B cell (primary cell): Measurements from ENCODE around the gene SOCS3. TPM values are rescaled to one million over a fixed set of nuclear protein-coding genes. Genes with fewer than 3 reads are reported as not detected.
"Not testable (repeated sequence)": the region's sequence is repeated elsewhere in the genome, so short reads cannot be mapped to it uniquely, and the experiment has no call there.

Experiments used
- ATAC-seq: fragments of 200-7000 bp; cut with Tn5 transposase; one replicate; pipeline ENCODE4 v1.10.0; 2021; ENCODE audit warnings: low read depth, mild to moderate bottlenecking, moderate number of reproducible peaks, moderate library complexity
- CTCF ChIA-PET: fragments of 350-600 bp; sonication (Branson Sonifier 250); formaldehyde crosslinking; loops from one replicate; lab custom pipeline; 2021; ENCODE audit warnings: antibody characterized with exemption, inconsistent platforms; lab: Charles Lee
- POLR2A ChIA-PET: fragments of 350-600 bp; sonication (Branson Sonifier 250); formaldehyde crosslinking; loops from one replicate; lab custom pipeline; 2021; ENCODE audit warnings: antibody characterized with exemption; lab: Charles Lee
- DNase-seq: peaks from one replicate; pipeline ENCODE4 v3.0.0; 2013
- H2AFZ ChIP-seq: 2 replicates; pipeline ENCODE4 v1.6.1; 2012; ENCODE audit warnings: mild to moderate bottlenecking, low read depth, low read length; ENCODE audit not compliant: insufficient read depth, poor library complexity, severe bottlenecking
- H3K27ac ChIP-seq, 2 donors: 1 replicate in 1 of 2; 2 replicates in 1 of 2; pipeline ENCODE4 v1.5.1; 2012 to 2013; ENCODE audit warnings: low read length in 2 of 2, mild to moderate bottlenecking in 2 of 2, moderate library complexity in 1 of 2
- H3K27me3 ChIP-seq, 4 experiments: fragments of 200-600 bp in 1 of 4; sonication (generic) in 1 of 4; replicated peaks in 1 of 4; 1 replicate in 2 of 4; 2 replicates in 2 of 4; pipeline versions ENCODE4 v1.6.1 to v1.7.0; 2013 to 2016; ENCODE audit warnings: low read length in 3 of 4, mild to moderate bottlenecking in 2 of 4, mixed read lengths in 1 of 4, moderate library complexity in 1 of 4; ENCODE audit not compliant: insufficient read depth in 4 of 4, control insufficient read depth in 3 of 4; ENCODE audit errors: control extremely low read depth in 1 of 4
- H3K36me3 ChIP-seq, 2 experiments: replicated peaks in 1 of 2; 1 replicate in 1 of 2; 2 replicates in 1 of 2; pipeline versions ENCODE4 v1.6.1 to v1.7.1; 2013; ENCODE audit warnings: low read length in 1 of 2; ENCODE audit not compliant: insufficient read depth in 2 of 2, control insufficient read depth in 1 of 2; ENCODE audit errors: control extremely low read depth in 1 of 2, extremely low read depth in 1 of 2
- H3K4me1 ChIP-seq, 2 donors: fragments of 200-600 bp in 1 of 2; sonication (generic) in 1 of 2; 1 replicate in 1 of 2; 2 replicates in 1 of 2; pipeline versions ENCODE4 v1.5.1 to v1.6.1; 2013 to 2017; ENCODE audit warnings: low read length in 2 of 2; ENCODE audit not compliant: control insufficient read depth in 2 of 2, insufficient read depth in 2 of 2
- H3K4me2 ChIP-seq: replicated peaks from 2 replicates; pipeline ENCODE3; 2012; ENCODE audit warnings: mild to moderate bottlenecking, low read depth, low read length; ENCODE audit not compliant: poor library complexity, severe bottlenecking
- H3K4me3 ChIP-seq, 5 experiments: fragments of 200-600 bp in 1 of 5; sonication (generic) in 1 of 5; 1 replicate in 3 of 5; 2 replicates in 2 of 5; pipeline versions ENCODE4 v1.5.1 to v1.7.0; 2011 to 2016; ENCODE audit warnings: low read length in 4 of 5, mild to moderate bottlenecking in 4 of 5, low read depth in 2 of 5, control low read depth in 1 of 5, moderate library complexity in 1 of 5; ENCODE audit not compliant: insufficient read depth in 1 of 5; ENCODE audit errors: control extremely low read depth in 1 of 5, extremely low read depth in 1 of 5
- H3K79me2 ChIP-seq: fragments of 200-600 bp; sonication (generic); one replicate; pipeline ENCODE4 v1.6.0; 2016; ENCODE audit warnings: low read length; ENCODE audit not compliant: control insufficient read depth, insufficient read depth
- H3K9ac ChIP-seq: fragments of 200-600 bp; sonication (generic); 2 replicates; pipeline ENCODE4 v1.6.1; 2017; ENCODE audit warnings: mild to moderate bottlenecking, low read length, moderate library complexity
- H3K9me3 ChIP-seq, 3 donors: one replicate each; pipeline versions ENCODE4 v1.6.1 to v1.7.1; 2013; ENCODE audit warnings: low read length in 2 of 3; ENCODE audit not compliant: control insufficient read depth in 2 of 3, insufficient read depth in 1 of 3; ENCODE audit errors: control extremely low read depth in 1 of 3
- H4K20me1 ChIP-seq: 2 replicates; pipeline ENCODE4 v1.6.0; 2012; ENCODE audit warnings: mild to moderate bottlenecking, low read length; ENCODE audit not compliant: insufficient read depth, control insufficient read depth, poor library complexity, severe bottlenecking
- H3K27ac Mint-ChIP-seq: one replicate; pipeline ENCODE4 v1.8.0; 2021; ENCODE audit warnings: mixed read lengths
- H3K27me3 Mint-ChIP-seq: one replicate; pipeline ENCODE4 v1.8.0; 2021; ENCODE audit warnings: mixed read lengths
- H3K4me1 Mint-ChIP-seq: one replicate; pipeline ENCODE4 v1.8.0; 2021; ENCODE audit warnings: mixed read lengths
- H3K4me3 Mint-ChIP-seq: one replicate; pipeline ENCODE4 v1.8.0; 2021; ENCODE audit warnings: mixed read lengths
- H3K9me3 Mint-ChIP-seq: one replicate; pipeline ENCODE4 v1.8.0; 2022; ENCODE audit warnings: mixed read lengths; ENCODE audit not compliant: insufficient read depth
- CTCF ChIP-seq: fragments of 200-600 bp; IDR thresholded peaks from one replicate; pipeline ENCODE4 v1.8.0; 2022; ENCODE audit warnings: antibody characterized with exemption, mild to moderate bottlenecking
- EZH2 ChIP-seq: IDR thresholded peaks from 2 replicates; pipeline ENCODE4 v1.6.1; 2012; ENCODE audit warnings: borderline replicate concordance, low read depth, mild to moderate bottlenecking, moderate library complexity, low read length; ENCODE audit not compliant: insufficient read depth, poor library complexity, severe bottlenecking
- WGBS: methylation state at CpG from one replicate; pipeline ENCODE4 v1.1.5; 2013; ENCODE audit warnings: missing lambda C conversion rate; ENCODE audit not compliant: insufficient coverage; 5-methylcytosine and 5-hydroxymethylcytosine counted together
- intact Hi-C: fragments of 100-400 bp; cut with micrococcal nuclease; formaldehyde crosslinking; loops from one replicate; pipeline ENCODE4 v1.10.0; 2022
- polyA plus RNA-seq: library from polyadenylated mRNA; depleted of rRNA; stranded (reverse); fragments of >200 nt; gene quantifications from 2 replicates; pipeline ENCODE4 v1.2.3, GENCODE V29; 2012
- total RNA-seq, 2 donors: library from RNA; stranded (reverse); fragments of 120-200 nt in 1 of 2; gene quantifications; 1 replicate in 1 of 2; 2 replicates in 1 of 2; pipeline versions ENCODE4 v1.2.3 to v1.2.4, GENCODE V29; 2013 to 2022

SOCS3 gene
- total and polyA plus RNA-seq, 2 donors (not counting 1 experiment from before 2014, with no cell fraction given), result 41.8 to 67.6 TPM

- no CpG with 5 or more reads among the region's 11 CpGs for WGBS
- Mint-ChIP-seq H3K4me3 (no peak overlapping the region), H3K27ac (no peak overlapping the region), H3K27me3 (no peaks in the 10 kb centered on the region), H3K4me1 (peaks cover 42% of the 10 kb centered on the region), H3K9me3 (no peaks in the 10 kb centered on the region)
- DNase-seq, result no peak
- intact Hi-C loops, result loop anchor here (5.0 kb wide), 1 partner anchor 203 kb away; the partner anchor contains the start of gene TMC8
- H3K9ac ChIP-seq, result no peak overlapping the region
- no peaks in the 10 kb centered on the region for H3K36me3 ChIP-seq
- H2AFZ ChIP-seq, result no peak overlapping the region
- no peaks in the 10 kb centered on the region for H3K79me2 ChIP-seq
- peaks cover 38% of the 10 kb centered on the region in 2 donors for H3K4me1 ChIP-seq
- peaks cover 0 to 4% (median 0%) of the 10 kb centered on the region in 3 donors for H3K9me3 ChIP-seq
- H4K20me1 ChIP-seq, result no peaks in the 10 kb centered on the region
- H3K4me3 ChIP-seq, result no peak overlapping the region
- ATAC-seq, result no peak
- H3K27me3 ChIP-seq, result no peaks in the 10 kb centered on the region
- CTCF ChIA-PET, result interaction anchor here (0.5 to 14.5 kb wide), 4 partner anchors 24 to 282 kb away, joined by 3 to 171 read pairs (median 3); partner anchors contain the start of gene SOCS3
- H3K4me2 ChIP-seq, result no peak overlapping the region
- no peak for TF ChIP-seq EZH2
- TF ChIP-seq CTCF, result no peak
- H3K27ac ChIP-seq, result no peak overlapping the region
- POLR2A ChIA-PET, result no interaction called here
Measured at GRCh38 chr17:78335209-78335608, 24.7 kb downstream of the SOCS3 start.

- no peaks in the 10 kb centered on the region for H3K27me3 ChIP-seq
- no peaks in the 10 kb centered on the region for H3K9me3 Mint-ChIP-seq
- no peak overlapping the region for H3K9ac ChIP-seq
- no peak overlapping the region for H3K4me3 ChIP-seq
- TF ChIP-seq CTCF (no peak), EZH2 (no peak)
- intact Hi-C loops, result no loop called here
- DNase-seq (no peak), ATAC-seq (no peak)
- no peak overlapping the region for H3K27ac ChIP-seq
- no peaks in the 10 kb centered on the region for H3K27me3 Mint-ChIP-seq
- no peak overlapping the region for H3K4me2 ChIP-seq
- CTCF ChIA-PET, result interaction anchor here (0.9 to 1.4 kb wide), 2 partner anchors 29 to 82 kb away, joined by 3 read pairs; no protein-coding TSS in a partner anchor
- H3K79me2 ChIP-seq, result no peaks in the 10 kb centered on the region
- H3K9me3 ChIP-seq, result peaks cover 0 to 4% (median 0%) of the 10 kb centered on the region in 3 donors
- no peaks in the 10 kb centered on the region for H4K20me1 ChIP-seq
- peaks cover 27% of the 10 kb centered on the region for H3K4me1 Mint-ChIP-seq
- POLR2A ChIA-PET, result no interaction called here
- no peak overlapping the region for H2AFZ ChIP-seq
- H3K4me3 Mint-ChIP-seq, result no peak overlapping the region
- no CpG with 5 or more reads among the region's 4 CpGs for WGBS
- no peak overlapping the region for H3K27ac Mint-ChIP-seq
- no peaks in the 10 kb centered on the region for H3K36me3 ChIP-seq
- H3K4me1 ChIP-seq, result peaks cover 16% of the 10 kb centered on the region in 2 donors
Measured at GRCh38 chr17:78332991-78333390, 26.9 kb downstream of the SOCS3 start.

- 96% methylated on average over 9 of the region's 12 CpGs for WGBS
Measured at GRCh38 chr17:78331355-78331754, 28.5 kb downstream of the SOCS3 start.

More at GRCh38 chr17:78331355-78331754, 28.5 kb downstream of the SOCS3 start:
- H3K27me3 Mint-ChIP-seq, H3K79me2 ChIP-seq, intact Hi-C loops, H3K27ac ChIP-seq, H3K9ac ChIP-seq, H2AFZ ChIP-seq, H3K4me3 ChIP-seq, H3K4me3 Mint-ChIP-seq, H3K9me3 ChIP-seq, DNase-seq, H4K20me1 ChIP-seq, H3K9me3 Mint-ChIP-seq, H3K27ac Mint-ChIP-seq, ATAC-seq, H3K36me3 ChIP-seq, H3K27me3 ChIP-seq, H3K4me1 ChIP-seq, H3K4me2 ChIP-seq, POLR2A ChIA-PET: not testable (repeated sequence)
- CTCF ChIA-PET, result interaction anchor here (1.0 kb wide), 1 partner anchor 29 kb away, joined by 3 read pairs; no protein-coding TSS in a partner anchor
- H3K4me1 Mint-ChIP-seq, result peaks cover 13% of the 10 kb centered on the region
